ENCODE data around the gene MAGEA1. TPM values are rescaled to one million over a fixed set of nuclear protein-coding genes. Genes with fewer than 3 reads are reported as not detected.

MAGEA1 gene
- total RNA-seq, 4 donors from 2014 or later = not detected

DNA sequence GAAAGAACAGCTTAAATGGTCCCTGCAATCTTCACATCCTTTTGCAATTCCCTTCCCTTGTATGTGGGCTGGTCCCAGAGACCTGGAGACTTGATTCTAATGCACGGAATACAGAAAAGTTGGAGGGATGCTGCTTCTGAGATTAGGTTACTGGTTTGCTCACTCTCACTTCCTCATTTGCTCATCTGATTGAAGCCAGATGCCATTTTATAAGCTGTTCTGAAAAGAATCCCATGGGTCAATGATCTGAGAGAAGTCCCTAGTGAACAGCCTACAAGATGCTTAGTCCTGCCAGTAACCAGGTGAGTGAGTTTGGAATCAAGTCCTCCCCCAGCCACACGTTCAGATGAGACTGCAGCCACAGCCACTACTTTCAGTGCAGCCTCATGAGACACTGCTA, 35.9 kb downstream of the MAGEA1 start:
- no peak for TF ChIP-seq POLR2A (IDR thresholded peaks at IDR 0.05)
- TF ChIP-seq, protein P1, sequence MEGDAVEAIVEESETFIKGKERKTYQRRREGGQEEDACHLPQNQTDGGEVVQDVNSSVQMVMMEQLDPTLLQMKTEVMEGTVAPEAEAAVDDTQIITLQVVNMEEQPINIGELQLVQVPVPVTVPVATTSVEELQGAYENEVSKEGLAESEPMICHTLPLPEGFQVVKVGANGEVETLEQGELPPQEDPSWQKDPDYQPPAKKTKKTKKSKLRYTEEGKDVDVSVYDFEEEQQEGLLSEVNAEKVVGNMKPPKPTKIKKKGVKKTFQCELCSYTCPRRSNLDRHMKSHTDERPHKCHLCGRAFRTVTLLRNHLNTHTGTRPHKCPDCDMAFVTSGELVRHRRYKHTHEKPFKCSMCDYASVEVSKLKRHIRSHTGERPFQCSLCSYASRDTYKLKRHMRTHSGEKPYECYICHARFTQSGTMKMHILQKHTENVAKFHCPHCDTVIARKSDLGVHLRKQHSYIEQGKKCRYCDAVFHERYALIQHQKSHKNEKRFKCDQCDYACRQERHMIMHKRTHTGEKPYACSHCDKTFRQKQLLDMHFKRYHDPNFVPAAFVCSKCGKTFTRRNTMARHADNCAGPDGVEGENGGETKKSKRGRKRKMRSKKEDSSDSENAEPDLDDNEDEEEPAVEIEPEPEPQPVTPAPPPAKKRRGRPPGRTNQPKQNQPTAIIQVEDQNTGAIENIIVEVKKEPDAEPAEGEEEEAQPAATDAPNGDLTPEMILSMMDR (IDR thresholded peaks at IDR 0.05 in 4 of 5, conservative IDR thresholded peaks at IDR 0.05 in 1 of 5) = no peak
- intact Hi-C loops (cut with DNase I; ENCODE audit: low total_unique reads) (no loop called here), in situ Hi-C loops (cut with MboI; ENCODE audit: low sequenced_read_pairs in 4 of 4) (no loop called here)
- H3K27ac ChIP-seq = no peak overlapping the region
- no peaks in the 10 kb centered on the region for H3K4me1 ChIP-seq
- no peaks in the 10 kb centered on the region for H3K27me3 ChIP-seq
- H3K36me3 ChIP-seq = no peaks in the 10 kb centered on the region
- ATAC-seq (no peak), DNase-seq (no peak)
- H3K4me3 ChIP-seq = no peak overlapping the region
- H3K9me3 ChIP-seq = no peaks in the 10 kb centered on the region

DNA sequence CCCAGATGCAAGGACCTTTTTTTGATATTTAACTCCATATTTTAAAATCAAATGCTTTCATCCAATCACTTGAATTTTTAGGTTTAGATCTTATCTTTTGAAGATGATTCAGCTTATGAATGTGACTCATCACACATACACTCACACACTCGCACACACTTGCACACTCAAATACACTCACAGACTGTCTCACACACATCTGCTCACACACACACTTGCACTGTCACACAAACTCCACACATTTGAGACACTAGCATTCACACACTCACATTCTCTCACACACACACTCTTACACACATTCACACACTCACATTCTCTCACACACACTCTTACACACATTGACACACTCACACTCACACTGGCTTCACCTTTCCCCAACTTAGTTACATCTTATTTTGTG, 37.8 kb downstream of the MAGEA1 start:
- intact Hi-C loops (cut with DNase I; ENCODE audit: low total_unique reads) (no loop called here), in situ Hi-C loops (cut with MboI; ENCODE audit: low sequenced_read_pairs in 4 of 4) (no loop called here)
- no peak for DNase-seq

DNA sequence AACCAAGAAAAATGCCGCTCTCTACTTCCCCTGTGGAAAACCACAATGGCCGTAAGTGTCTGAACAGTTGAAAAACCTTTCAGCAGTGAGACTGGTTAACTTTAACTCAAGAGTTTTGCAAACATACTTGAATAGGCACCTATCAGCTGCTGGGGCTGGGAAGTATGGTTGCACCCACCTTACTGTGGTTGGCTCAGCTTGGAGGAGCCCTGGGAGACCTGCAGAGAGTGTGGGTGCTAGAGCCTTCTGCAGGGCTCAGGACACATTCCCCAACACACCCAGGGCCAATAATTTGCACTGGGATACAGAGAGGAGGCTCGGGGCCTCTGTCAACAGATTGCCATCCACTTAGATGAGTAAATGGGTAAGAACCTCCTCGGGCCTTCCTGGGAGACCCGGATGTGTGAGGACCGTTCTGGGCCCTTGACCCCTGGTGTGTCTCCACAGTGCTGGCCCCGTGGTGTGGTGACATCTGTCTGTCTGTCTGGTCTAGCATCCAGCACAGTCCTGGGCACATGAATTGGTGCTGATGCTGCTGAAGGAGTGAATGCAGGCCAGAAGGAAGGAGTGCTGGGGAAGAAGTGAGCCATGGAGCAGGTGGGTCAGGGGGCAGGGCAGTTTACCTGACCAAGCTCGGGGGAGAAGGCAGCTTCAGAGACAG, 46.5 kb downstream of the MAGEA1 start:
- in situ Hi-C loops (cut with MboI; ENCODE audit: low sequenced_read_pairs in 4 of 4) = no loop called here
- TF ChIP-seq POLR2A (IDR thresholded peaks at IDR 0.05) = no peak
- TF ChIP-seq, protein P1 (IDR thresholded peaks at IDR 0.05 in 4 of 5, conservative IDR thresholded peaks at IDR 0.05 in 1 of 5) = no peak

More for the DNA sequence above, 37.8 kb downstream of the MAGEA1 start:
- Histone ChIP-seq H3K27ac (no peak overlapping the region), H3K36me3 (no peaks in the 10 kb centered on the region), H3K9me3 (no peaks in the 10 kb centered on the region), H3K27me3 (no peaks in the 10 kb centered on the region), H3K4me3 (no peak overlapping the region), H3K4me1 (no peaks in the 10 kb centered on the region)
- ATAC-seq = no peak
- TF ChIP-seq POLR2A (IDR thresholded peaks at IDR 0.05) = no peak
- TF ChIP-seq, protein P1 (IDR thresholded peaks at IDR 0.05 in 4 of 5, conservative IDR thresholded peaks at IDR 0.05 in 1 of 5) = no peak

DNA sequence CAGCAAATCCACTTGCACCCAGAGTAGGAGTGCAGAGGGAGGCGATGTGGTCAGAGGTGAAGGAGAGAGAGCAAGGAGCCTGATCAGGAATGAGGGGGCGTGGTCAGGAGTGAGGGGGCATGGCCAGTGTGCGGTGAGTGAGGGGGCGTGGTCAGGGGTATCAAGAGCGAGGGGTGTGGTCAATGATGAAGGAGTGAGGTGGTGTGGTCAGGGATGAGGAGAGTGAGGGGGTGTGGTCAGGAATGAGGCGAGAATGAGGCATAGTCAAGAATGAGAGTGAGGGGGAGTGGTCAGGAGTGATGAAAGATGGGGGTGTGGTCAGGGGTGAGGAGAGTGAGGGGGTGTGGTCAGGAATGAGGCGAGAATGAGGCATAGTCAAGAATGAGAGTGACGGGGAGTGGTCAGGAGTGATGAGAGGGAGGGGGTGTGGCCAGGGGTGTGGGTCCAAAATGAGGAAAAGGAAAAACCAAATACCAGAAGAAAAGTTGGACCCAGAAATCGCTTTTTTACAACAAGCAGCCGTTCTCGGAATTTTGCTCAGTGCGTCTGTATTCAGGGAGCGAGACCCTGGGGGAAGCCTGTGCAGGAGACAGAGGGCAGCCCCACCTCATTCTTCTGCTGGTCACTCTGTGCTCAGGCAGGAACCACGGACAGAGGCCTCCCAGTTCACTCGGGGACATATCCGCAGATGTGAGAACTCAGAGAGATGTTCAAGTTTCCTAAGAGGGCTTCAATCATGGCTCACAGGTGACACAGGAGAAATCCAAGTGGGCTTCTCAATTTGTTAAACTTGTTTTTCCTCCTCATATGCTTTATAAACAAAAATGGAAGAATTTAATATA, 47.5 kb downstream of the MAGEA1 start:
- H3K9me3 ChIP-seq = no peaks in the 10 kb centered on the region
- H3K4me1 ChIP-seq = no peaks in the 10 kb centered on the region
- in situ Hi-C loops (cut with MboI; ENCODE audit: low sequenced_read_pairs in 4 of 4) = no loop called here
- H3K27ac ChIP-seq = no peak overlapping the region
- no peak overlapping the region for H3K4me3 ChIP-seq
- DNase-seq = no peak
- TF ChIP-seq, protein P1 (IDR thresholded peaks at IDR 0.05 in 4 of 5, conservative IDR thresholded peaks at IDR 0.05 in 1 of 5) = no peak
- no peak for TF ChIP-seq POLR2A (IDR thresholded peaks at IDR 0.05)
- no peaks in the 10 kb centered on the region for H3K36me3 ChIP-seq
- no peak for ATAC-seq
- intact Hi-C loops (cut with DNase I; ENCODE audit: low total_unique reads) = no loop called here
- no peaks in the 10 kb centered on the region for H3K27me3 ChIP-seq

More for the DNA sequence above, 46.5 kb downstream of the MAGEA1 start:
- Histone ChIP-seq H3K27ac (no peak overlapping the region), H3K36me3 (no peaks in the 10 kb centered on the region), H3K4me3 (no peak overlapping the region), H3K9me3 (no peaks in the 10 kb centered on the region), H3K27me3 (no peaks in the 10 kb centered on the region), H3K4me1 (no peaks in the 10 kb centered on the region)
- intact Hi-C loops (cut with DNase I; ENCODE audit: low total_unique reads) = no loop called here
- no peak for DNase-seq
- ATAC-seq = no peak

Other genes starting within 250 kb of the MAGEA1 start
- not detected for gene PNMA5, start 185.2 kb upstream of the MAGEA1 start, total RNA-seq
- not detected for gene PNMA3, start 122.8 kb upstream of the MAGEA1 start, total RNA-seq
- gene PNMA6A, start 106.8 kb upstream of the MAGEA1 start, total RNA-seq = under 1 TPM in 2 of 4 donors, not detected in 2; 0.36 to 0.44 TPM
- gene PNMA6F, start 142.5 kb downstream of the MAGEA1 start, total RNA-seq = not detected
- gene ZNF275, start 154.9 kb downstream of the MAGEA1 start, total RNA-seq = 1 to 10 TPM; 4.6 to 7.6 (median 5.0) TPM
- gene PNMA6E, start 222.1 kb downstream of the MAGEA1 start, total RNA-seq = not detected
- gene ZFP92, start 232.2 kb downstream of the MAGEA1 start, total RNA-seq = under 1 TPM; 0.05 to 0.55 (median 0.37) TPM